Ovary (tissue), 3 donors: Measurements from ENCODE around the gene MYO3B.

Experiments
- CTCF ChIP-seq, 3 donors: fragments of 450-650 bp in 2 of 3; fragments of 200-600 bp in 1 of 3; IDR thresholded peaks; one replicate each; pipeline versions ENCODE4 v1.5.1 to v1.8.0; 2016 to 2022; ENCODE audit warnings: antibody characterized with exemption in 3 of 3, mild to moderate bottlenecking in 1 of 3
- EP300 ChIP-seq: sonication (generic); formaldehyde crosslinking; IDR thresholded peaks from one replicate; pipeline ENCODE4 v1.6.1; 2017; ENCODE audit warnings: antibody characterized with exemption
- POLR2A ChIP-seq: fragments of 450-650 bp; IDR thresholded peaks from one replicate; pipeline ENCODE4 v1.6.1; 2017; ENCODE audit warnings: antibody characterized with exemption, mild to moderate bottlenecking, moderate library complexity
- donor health status: DM: no; HTN: no; CAD: no.

GRCh38 chr2:170690640-170691039 is 512.7 kb downstream of the MYO3B start:
- TF ChIP-seq CTCF (IDR thresholded peaks at IDR 0.05) (no peak), EP300 (no peak), POLR2A (no peak)
